ENCODE results near the gene RNASE3. TPM values are rescaled to one million over a fixed set of nuclear protein-coding genes. Genes with fewer than 3 reads are reported as not detected.

Gene RNASE3
- total and polyA plus RNA-seq, 12 donors = 0.31 to 1.2 (median 0.64) TPM; not detected in 7

DNA sequence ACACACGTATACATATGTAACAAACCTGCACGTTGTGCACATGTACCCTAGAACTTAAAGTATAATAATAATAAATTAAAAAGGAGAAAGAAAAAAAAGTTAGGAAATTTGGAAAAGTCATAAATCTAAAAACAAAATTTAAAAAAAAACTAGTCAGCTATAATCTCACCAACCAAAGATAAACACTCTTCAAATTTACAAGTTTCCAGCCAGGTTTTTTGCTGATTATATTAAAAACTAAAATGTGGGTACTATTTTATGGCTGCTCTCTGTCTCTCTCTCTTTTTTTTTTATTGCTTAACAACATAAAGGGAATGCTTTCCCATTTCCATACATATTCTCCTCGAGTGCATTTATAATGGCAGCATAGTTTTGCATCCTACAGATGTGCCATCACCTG lies 25.0 kb upstream of the RNASE3 start:
- H3K4me1 ChIP-seq (replicated peaks in 1 of 2) = no peaks in the 10 kb centered on the region
- WGBS, 4 donors = 81 to 92% (median 88%) methylated on average over 3 of the region's 3 CpGs

DNA sequence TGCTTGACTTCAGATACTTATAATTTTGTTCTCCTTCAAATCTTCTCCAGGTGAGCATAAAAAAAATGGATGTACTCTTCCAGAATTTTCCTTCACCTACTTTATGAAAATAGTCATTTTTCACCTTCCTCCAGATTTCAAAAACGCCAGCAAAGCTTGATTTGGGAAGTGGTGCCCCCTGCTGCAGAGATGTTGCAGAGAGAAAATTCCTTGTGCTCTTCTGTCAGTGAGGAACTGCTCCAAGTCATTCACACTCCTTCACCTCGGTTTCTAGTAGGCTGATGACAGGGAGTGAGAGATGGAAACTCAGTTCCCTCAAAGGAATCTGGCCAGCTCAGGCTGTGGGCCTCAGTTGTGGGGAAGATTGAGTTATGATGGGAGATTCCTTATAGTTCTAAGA lies 24.2 kb upstream of the RNASE3 start:
- H3K27ac ChIP-seq = no peak overlapping the region
- WGBS, 4 donors = 0 to 8% (median 4%) methylated on average over 2 of the region's 2 CpGs
- peak in 1 of 7 donors; percentile 11 for DNase-seq
- no peak overlapping the region for H3K4me3 ChIP-seq
- no peaks in the 10 kb centered on the region for H3K27me3 ChIP-seq
- TF ChIP-seq POLR2A (IDR thresholded peaks at IDR 0.05) = no peak
- TF ChIP-seq, protein P1, sequence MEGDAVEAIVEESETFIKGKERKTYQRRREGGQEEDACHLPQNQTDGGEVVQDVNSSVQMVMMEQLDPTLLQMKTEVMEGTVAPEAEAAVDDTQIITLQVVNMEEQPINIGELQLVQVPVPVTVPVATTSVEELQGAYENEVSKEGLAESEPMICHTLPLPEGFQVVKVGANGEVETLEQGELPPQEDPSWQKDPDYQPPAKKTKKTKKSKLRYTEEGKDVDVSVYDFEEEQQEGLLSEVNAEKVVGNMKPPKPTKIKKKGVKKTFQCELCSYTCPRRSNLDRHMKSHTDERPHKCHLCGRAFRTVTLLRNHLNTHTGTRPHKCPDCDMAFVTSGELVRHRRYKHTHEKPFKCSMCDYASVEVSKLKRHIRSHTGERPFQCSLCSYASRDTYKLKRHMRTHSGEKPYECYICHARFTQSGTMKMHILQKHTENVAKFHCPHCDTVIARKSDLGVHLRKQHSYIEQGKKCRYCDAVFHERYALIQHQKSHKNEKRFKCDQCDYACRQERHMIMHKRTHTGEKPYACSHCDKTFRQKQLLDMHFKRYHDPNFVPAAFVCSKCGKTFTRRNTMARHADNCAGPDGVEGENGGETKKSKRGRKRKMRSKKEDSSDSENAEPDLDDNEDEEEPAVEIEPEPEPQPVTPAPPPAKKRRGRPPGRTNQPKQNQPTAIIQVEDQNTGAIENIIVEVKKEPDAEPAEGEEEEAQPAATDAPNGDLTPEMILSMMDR (IDR thresholded peaks at IDR 0.05) = peak in 3 of 6 experiments; percentile 13 to 24 (median 22)
- intact Hi-C loops (cut with DNase I) = no loop called here
- no peaks in the 10 kb centered on the region for H3K36me3 ChIP-seq (replicated peaks in 1 of 2)
- no peaks in the 10 kb centered on the region for H3K4me1 ChIP-seq (replicated peaks in 1 of 2)
- H3K9me3 ChIP-seq (replicated peaks in 1 of 3) = no peaks in the 10 kb centered on the region

More for the DNA sequence above, 25.0 kb upstream of the RNASE3 start:
- Histone ChIP-seq H3K27me3 (no peaks in the 10 kb centered on the region), H3K27ac (no peak overlapping the region), H3K9me3 (replicated peaks in 1 of 3) (no peaks in the 10 kb centered on the region), H3K4me3 (no peak overlapping the region), H3K36me3 (replicated peaks in 1 of 2) (no peaks in the 10 kb centered on the region)
- TF ChIP-seq POLR2A (IDR thresholded peaks at IDR 0.05) = no peak
- TF ChIP-seq, protein P1 (IDR thresholded peaks at IDR 0.05) = no peak
- intact Hi-C loops (cut with DNase I) = no loop called here
- DNase-seq = no peak

DNA sequence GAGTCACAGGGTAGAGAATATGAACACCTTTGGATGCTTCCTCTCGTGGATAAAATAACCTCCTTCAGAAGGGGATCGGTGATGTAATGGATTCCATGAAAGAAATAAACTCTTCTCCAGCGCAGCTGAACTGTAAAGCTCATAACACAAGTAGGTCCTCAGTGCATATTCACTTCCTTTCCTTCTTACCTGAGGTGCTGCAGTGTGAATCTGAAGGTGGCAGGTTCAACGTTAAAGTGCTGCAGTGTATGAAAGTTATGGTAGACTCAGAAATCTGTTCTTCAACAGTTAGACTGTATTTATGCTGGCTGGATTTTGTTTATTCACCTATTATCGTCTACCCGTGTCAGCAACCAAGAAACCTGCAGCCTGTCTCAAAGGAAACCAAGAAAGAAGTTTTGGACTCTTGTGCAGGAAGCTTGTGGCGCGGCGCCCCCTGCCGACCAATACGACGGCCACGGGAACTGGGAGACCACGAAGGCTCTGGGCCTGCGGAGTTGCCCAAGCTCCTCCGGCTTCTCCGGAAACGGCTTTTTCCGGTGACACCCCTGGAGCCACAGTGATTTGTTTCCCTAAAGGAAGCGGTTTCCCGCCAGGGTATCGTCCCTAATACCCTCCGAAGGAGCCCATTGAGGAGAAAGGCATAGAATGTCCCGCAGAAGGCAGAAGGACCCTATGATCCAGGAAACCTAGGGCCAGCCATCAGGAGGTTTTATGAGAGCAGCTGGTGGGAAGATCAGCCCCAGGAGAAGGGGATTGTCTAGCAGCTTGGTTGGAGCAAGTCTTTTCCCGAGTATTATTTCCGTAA lies 17.6 kb upstream of the RNASE3 start:
- H3K27ac ChIP-seq = no peak overlapping the region
- intact Hi-C loops (cut with DNase I) = no loop called here
- H3K27me3 ChIP-seq = no peaks in the 10 kb centered on the region
- peak overlapping the region in 1 of 4 donors; percentile 26 for H3K4me3 ChIP-seq
- TF ChIP-seq POLR2A (IDR thresholded peaks at IDR 0.05) = no peak
- TF ChIP-seq, protein P1 (IDR thresholded peaks at IDR 0.05) = peak; percentile 45 to 74 (median 64)
- no peaks in the 10 kb centered on the region for H3K4me1 ChIP-seq (replicated peaks in 1 of 2)
- H3K9me3 ChIP-seq (replicated peaks in 1 of 3) = no peaks in the 10 kb centered on the region
- no peaks in the 10 kb centered on the region for H3K36me3 ChIP-seq (replicated peaks in 1 of 2)
- DNase-seq = peak; percentile 72 to 90 (median 84)
- WGBS, 4 donors = 22 to 55% (median 22%) methylated on average over 9 to 26 of the region's 26 CpGs

DNA sequence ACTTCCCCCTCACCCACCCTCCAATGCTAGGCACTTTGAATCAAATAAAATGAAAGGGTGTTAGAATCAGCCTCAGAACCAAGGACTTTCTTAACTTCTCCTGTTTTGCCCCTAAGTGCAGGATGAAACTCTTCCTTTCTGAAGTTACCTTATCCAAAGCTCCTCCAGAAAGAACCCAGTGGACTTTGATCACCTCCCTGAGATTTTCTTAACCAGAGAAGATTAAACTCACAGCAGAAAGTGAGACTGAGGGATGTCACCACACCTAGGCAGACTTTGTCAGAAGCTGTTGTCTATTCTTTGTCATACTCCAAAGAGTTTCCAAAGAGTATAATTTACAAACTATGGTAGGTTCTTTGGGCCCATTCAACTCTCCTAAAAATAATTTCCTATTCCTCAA lies 14.2 kb upstream of the RNASE3 start:
- Histone ChIP-seq H3K27me3 (no peaks in the 10 kb centered on the region), H3K27ac (no peak overlapping the region), H3K9me3 (replicated peaks in 1 of 3) (no peaks in the 10 kb centered on the region), H3K36me3 (replicated peaks in 1 of 2) (no peaks in the 10 kb centered on the region), H3K4me1 (replicated peaks in 1 of 2) (no peaks in the 10 kb centered on the region), H3K4me3 (no peak overlapping the region)
- no peak for TF ChIP-seq POLR2A (IDR thresholded peaks at IDR 0.05)
- TF ChIP-seq, protein P1 (IDR thresholded peaks at IDR 0.05) = no peak
- intact Hi-C loops (cut with DNase I) = no loop called here
- DNase-seq = no peak

Data from adrenal gland (tissue), 12 donors.